ENCODE data around the gene ZBTB38. TPM values are rescaled to one million over a fixed set of nuclear protein-coding genes. Genes with fewer than 3 reads are reported as not detected.

The ZBTB38 gene
- total RNA-seq, 2 experiments from 2014 or later = 21.8 to 22.0 TPM

DNA sequence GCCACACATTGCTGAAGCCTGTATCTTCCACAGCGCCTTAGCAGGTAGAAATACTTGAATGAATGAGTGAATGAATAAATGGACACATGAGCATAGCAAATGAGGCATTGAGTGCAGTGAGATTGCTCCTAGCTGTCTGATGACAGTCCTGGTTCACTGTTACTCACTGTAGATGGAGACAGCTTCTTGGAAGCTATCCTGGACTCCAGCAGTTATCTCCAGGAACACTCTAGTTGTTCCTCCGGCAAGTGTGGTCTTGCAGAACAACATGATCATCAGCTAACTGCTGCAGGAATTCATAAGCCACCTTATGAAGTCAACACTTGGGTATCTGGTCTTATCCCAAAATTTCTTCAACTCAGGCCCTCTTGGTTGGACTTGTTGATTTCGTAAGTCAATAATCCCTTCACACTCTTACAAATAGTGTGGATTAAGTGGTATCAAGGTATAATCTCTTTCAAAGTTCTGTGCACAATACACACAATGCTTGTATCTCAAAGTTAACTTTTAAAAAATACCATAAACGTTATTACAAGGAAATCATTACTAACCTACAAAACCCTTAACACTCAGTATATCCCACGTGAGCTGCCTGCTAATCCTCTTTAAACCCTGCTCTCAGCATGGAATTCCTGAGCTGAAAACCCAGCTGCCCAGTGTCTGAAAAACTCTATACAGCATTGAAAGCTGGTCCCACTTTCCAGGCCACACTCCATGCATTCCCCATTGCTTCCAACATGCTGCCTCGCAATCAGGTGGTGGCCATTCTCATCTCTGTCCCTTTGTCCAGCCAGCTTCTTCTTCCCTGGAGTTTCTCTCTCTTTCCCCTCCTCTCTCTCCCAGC, 14.4 kb upstream of the ZBTB38 start:
- Mint-ChIP-seq H3K27me3 (peaks cover 5% of the 10 kb centered on the region), H3K4me3 (no peak overlapping the region), H3K36me3 (ENCODE audit: low read depth) (no peaks in the 10 kb centered on the region), H3K9me3 (peaks cover 3% of the 10 kb centered on the region), H3K4me1 (ENCODE audit: low read depth) (no peaks in the 10 kb centered on the region), H3K27ac (no peak overlapping the region)
- ChIA-PET CTCF (no interaction called here), POLR2A (no interaction called here)
- Histone ChIP-seq H3K27ac (ENCODE audit: low read depth in 1 of 2, low read length in 2 of 2) (no peak overlapping the region), H3K9me3 (ENCODE audit: control insufficient read depth in 1 of 2, insufficient read depth in 1 of 2, low read length in 2 of 2) (no peaks in the 10 kb centered on the region), H3K4me3 (ENCODE audit: low read length) (no peak overlapping the region), H3K4me1 (ENCODE audit: insufficient read depth, low read length) (no peaks in the 10 kb centered on the region), H3K27me3 (ENCODE audit: control insufficient read depth in 1 of 2, insufficient read depth in 2 of 2, low read length in 2 of 2) (no peaks in the 10 kb centered on the region), H3K36me3 (ENCODE audit: insufficient read depth, low read length) (no peaks in the 10 kb centered on the region)
- DNase-seq (no peak), ATAC-seq (ENCODE audit: poor library complexity) (no peak)
- intact Hi-C loops (cut with DNase I, micrococcal nuclease) = loop anchor here in 1 of 2 experiments (10.0 kb wide), 1 partner anchor 291 kb away; no protein-coding TSS in a partner anchor
- no peak for TF ChIP-seq CTCF (IDR thresholded peaks at IDR 0.05)

DNA sequence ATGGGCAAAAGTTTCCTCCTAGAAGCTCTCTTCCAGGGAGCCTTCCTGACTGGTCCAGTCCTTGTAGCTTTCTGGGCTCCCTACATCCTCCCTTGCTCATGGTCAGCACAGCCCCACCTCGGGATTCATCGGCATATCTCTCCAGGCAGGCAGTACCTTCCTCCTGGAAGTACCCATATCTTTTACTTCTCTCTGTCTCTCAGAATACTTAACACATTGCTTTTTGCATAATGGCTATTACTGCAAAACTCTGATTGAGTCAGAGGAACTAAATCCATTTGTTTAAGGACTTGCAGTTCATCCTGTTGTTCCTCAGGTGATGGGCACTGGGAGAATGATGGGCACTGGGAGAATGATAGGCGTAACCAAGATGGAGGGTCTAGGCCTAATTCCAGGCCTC, 13.8 kb upstream of the ZBTB38 start:
- no peaks in the 10 kb centered on the region for H3K4me1 ChIP-seq (ENCODE audit: insufficient read depth, low read length)
- peaks cover 5% of the 10 kb centered on the region for H3K27me3 Mint-ChIP-seq
- CTCF ChIA-PET = no interaction called here

GRCh38 chr3:141355242-141355641, 13.1 kb upstream of the ZBTB38 start:
- intact Hi-C loops (cut with DNase I, micrococcal nuclease) = loop anchor here in 1 of 2 experiments (5.0 to 10.0 kb wide), 2 partner anchors 38 to 290 kb away; no protein-coding TSS in a partner anchor
- Mint-ChIP-seq H3K4me1 (ENCODE audit: low read depth) (no peaks in the 10 kb centered on the region), H3K27me3 (peaks cover 3% of the 10 kb centered on the region), H3K4me3 (no peak overlapping the region), H3K36me3 (ENCODE audit: low read depth) (no peaks in the 10 kb centered on the region), H3K9me3 (peaks cover 2% of the 10 kb centered on the region), H3K27ac (no peak overlapping the region)
- Histone ChIP-seq H3K9me3 (ENCODE audit: control insufficient read depth in 1 of 2, insufficient read depth in 1 of 2, low read length in 2 of 2) (no peaks in the 10 kb centered on the region), H3K36me3 (ENCODE audit: insufficient read depth, low read length) (no peaks in the 10 kb centered on the region), H3K27me3 (ENCODE audit: control insufficient read depth in 1 of 2, insufficient read depth in 2 of 2, low read length in 2 of 2) (no peaks in the 10 kb centered on the region), H3K4me3 (ENCODE audit: low read length) (no peak overlapping the region), H3K4me1 (ENCODE audit: insufficient read depth, low read length) (no peaks in the 10 kb centered on the region), H3K27ac (ENCODE audit: low read depth in 1 of 2, low read length in 2 of 2) (no peak overlapping the region)
- ChIA-PET POLR2A (no interaction called here), CTCF (no interaction called here)
- no peak for ATAC-seq (ENCODE audit: poor library complexity)
- no peak for TF ChIP-seq CTCF (IDR thresholded peaks at IDR 0.05)
- DNase-seq = no peak

More for the DNA sequence above, 13.8 kb upstream of the ZBTB38 start:
- no peak overlapping the region for H3K4me3 ChIP-seq (ENCODE audit: low read length)
- H3K27me3 ChIP-seq (ENCODE audit: control insufficient read depth in 1 of 2, insufficient read depth in 2 of 2, low read length in 2 of 2) = no peaks in the 10 kb centered on the region
- Mint-ChIP-seq H3K9me3 (peaks cover 3% of the 10 kb centered on the region), H3K4me3 (no peak overlapping the region), H3K27ac (no peak overlapping the region), H3K36me3 (ENCODE audit: low read depth) (no peaks in the 10 kb centered on the region), H3K4me1 (ENCODE audit: low read depth) (no peaks in the 10 kb centered on the region)
- TF ChIP-seq CTCF (IDR thresholded peaks at IDR 0.05) = no peak
- H3K9me3 ChIP-seq (ENCODE audit: control insufficient read depth in 1 of 2, insufficient read depth in 1 of 2, low read length in 2 of 2) = no peaks in the 10 kb centered on the region
- H3K27ac ChIP-seq (ENCODE audit: low read depth in 1 of 2, low read length in 2 of 2) = no peak overlapping the region
- POLR2A ChIA-PET = no interaction called here
- no peaks in the 10 kb centered on the region for H3K36me3 ChIP-seq (ENCODE audit: insufficient read depth, low read length)
- no peak for ATAC-seq (ENCODE audit: poor library complexity)
- DNase-seq = no peak
- intact Hi-C loops (cut with DNase I, micrococcal nuclease) = loop anchor here in 1 of 2 experiments (10.0 kb wide), 1 partner anchor 290 kb away; no protein-coding TSS in a partner anchor
